Esophagus squamous epithelium (tissue), 5 donors: ENCODE data around the gene F2RL2. TPM values are rescaled to one million over a fixed set of nuclear protein-coding genes. Genes with fewer than 3 reads are reported as not detected.

ENCODE experiments used
- DNase-seq: peaks from one replicate; lab custom pipeline; 2025; lab: John Stamatoyannopoulos, UW
- H3K27ac ChIP-seq, 4 donors: fragments of 200-600 bp; sonication (generic); one replicate each; pipeline ENCODE4 v1.5.1; 2016 to 2019; ENCODE audit warnings: mild to moderate bottlenecking in 1 of 4
- H3K27me3 ChIP-seq, 4 donors: fragments of 200-600 bp; sonication (generic); 1 replicate in 3 of 4; 2 replicates in 1 of 4; pipeline versions ENCODE4 v1.5.1 to v1.6.0; 2017 to 2021; ENCODE audit warnings: antibody characterized with exemption in 1 of 4
- H3K36me3 ChIP-seq, 3 donors: fragments of 200-600 bp; sonication (generic); one replicate each; pipeline ENCODE4 v1.5.1; 2016 to 2019
- H3K4me1 ChIP-seq, 3 donors: fragments of 200-600 bp; sonication (generic); one replicate each; pipeline ENCODE4 v1.5.1; 2017 to 2019
- H3K4me3 ChIP-seq, 4 donors: fragments of 200-600 bp; sonication (generic); 1 replicate in 3 of 4; 2 replicates in 1 of 4; pipeline ENCODE4 v1.5.1; 2016 to 2019; ENCODE audit warnings: mild to moderate bottlenecking in 2 of 4, moderate library complexity in 1 of 4
- H3K9me3 ChIP-seq, 3 donors: fragments of 200-600 bp; sonication (generic); one replicate each; pipeline ENCODE4 v1.5.1; 2016 to 2019
- POLR2A ChIP-seq, 4 donors: fragments of 450-650 bp; IDR thresholded peaks; one replicate each; pipeline ENCODE4 v1.6.1; 2017; ENCODE audit warnings: antibody characterized with exemption in 4 of 4, mild to moderate bottlenecking in 4 of 4, moderate library complexity in 3 of 4
- WGBS, 2 donors: methylation state at CpG; one replicate each; pipeline ENCODE4 v1.1.5; 2018; 5-methylcytosine and 5-hydroxymethylcytosine counted together
- intact Hi-C: fragments of 100-400 bp; cut with DNase I; formaldehyde crosslinking; loops from one replicate; pipeline ENCODE4 v1.15.0; 2022
- total RNA-seq, 4 donors: library from RNA; depleted of rRNA; stranded (reverse); fragments of >200 nt; gene quantifications; one replicate each; pipeline ENCODE4 v1.1.0, GENCODE V29; 2016
- TF ChIP-seq, protein P1 (sequence below), 6 experiments: fragments of 450-650 bp in 4 of 6; fragments of 200-600 bp in 2 of 6; sonication (generic) in 2 of 6; IDR thresholded peaks; one replicate each; pipeline ENCODE4 v1.5.1; 2016 to 2019; ENCODE audit warnings: antibody characterized with exemption in 6 of 6, mild to moderate bottlenecking in 4 of 6, moderate library complexity in 4 of 6
- donor health status: DM: yes; HTN: yes; CAD: no.

Gene F2RL2
- total RNA-seq, 4 donors from 2014 or later, result 0.18 to 0.76 (median 0.44) TPM

DNA sequence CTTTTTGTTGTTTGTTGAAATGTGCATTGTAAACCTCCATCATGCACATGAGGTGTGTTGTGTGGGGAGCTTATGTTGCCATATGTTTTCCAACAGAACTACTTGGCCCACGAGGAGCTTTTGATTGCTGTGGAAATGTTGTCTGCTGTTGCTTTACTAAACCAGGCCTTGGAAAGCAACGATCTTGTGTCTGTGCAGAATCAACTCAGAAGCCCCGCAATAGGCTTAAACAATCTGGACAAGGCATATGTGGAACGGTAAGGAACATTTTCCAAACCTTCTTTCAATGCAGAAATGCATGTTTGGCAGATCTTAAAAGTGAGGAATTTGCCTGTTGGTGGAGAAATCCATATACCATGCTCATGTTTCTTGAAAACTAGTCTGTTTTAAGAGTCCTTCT, 22.5 kb downstream of the F2RL2 start:
- TF ChIP-seq POLR2A (IDR thresholded peaks at IDR 0.05), result no peak
- TF ChIP-seq, protein P1, sequence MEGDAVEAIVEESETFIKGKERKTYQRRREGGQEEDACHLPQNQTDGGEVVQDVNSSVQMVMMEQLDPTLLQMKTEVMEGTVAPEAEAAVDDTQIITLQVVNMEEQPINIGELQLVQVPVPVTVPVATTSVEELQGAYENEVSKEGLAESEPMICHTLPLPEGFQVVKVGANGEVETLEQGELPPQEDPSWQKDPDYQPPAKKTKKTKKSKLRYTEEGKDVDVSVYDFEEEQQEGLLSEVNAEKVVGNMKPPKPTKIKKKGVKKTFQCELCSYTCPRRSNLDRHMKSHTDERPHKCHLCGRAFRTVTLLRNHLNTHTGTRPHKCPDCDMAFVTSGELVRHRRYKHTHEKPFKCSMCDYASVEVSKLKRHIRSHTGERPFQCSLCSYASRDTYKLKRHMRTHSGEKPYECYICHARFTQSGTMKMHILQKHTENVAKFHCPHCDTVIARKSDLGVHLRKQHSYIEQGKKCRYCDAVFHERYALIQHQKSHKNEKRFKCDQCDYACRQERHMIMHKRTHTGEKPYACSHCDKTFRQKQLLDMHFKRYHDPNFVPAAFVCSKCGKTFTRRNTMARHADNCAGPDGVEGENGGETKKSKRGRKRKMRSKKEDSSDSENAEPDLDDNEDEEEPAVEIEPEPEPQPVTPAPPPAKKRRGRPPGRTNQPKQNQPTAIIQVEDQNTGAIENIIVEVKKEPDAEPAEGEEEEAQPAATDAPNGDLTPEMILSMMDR (IDR thresholded peaks at IDR 0.05), result no peak
- 68 to 73% methylated on average over 4 of the region's 4 CpGs for WGBS, 2 donors
- DNase-seq, result no peak
- peaks cover 0 to 29% (median 0%) of the 10 kb centered on the region in 3 donors for H3K4me1 ChIP-seq
- H3K27ac ChIP-seq, result no peak overlapping the region
- H3K9me3 ChIP-seq, result no peaks in the 10 kb centered on the region
- intact Hi-C loops, result loop anchor here (5.0 kb wide), 1 partner anchor 177 kb away; no protein-coding TSS in a partner anchor
- no peak overlapping the region for H3K4me3 ChIP-seq
- H3K36me3 ChIP-seq, result peaks cover 0 to 4% (median 0%) of the 10 kb centered on the region in 3 donors
- H3K27me3 ChIP-seq, result no peaks in the 10 kb centered on the region

DNA sequence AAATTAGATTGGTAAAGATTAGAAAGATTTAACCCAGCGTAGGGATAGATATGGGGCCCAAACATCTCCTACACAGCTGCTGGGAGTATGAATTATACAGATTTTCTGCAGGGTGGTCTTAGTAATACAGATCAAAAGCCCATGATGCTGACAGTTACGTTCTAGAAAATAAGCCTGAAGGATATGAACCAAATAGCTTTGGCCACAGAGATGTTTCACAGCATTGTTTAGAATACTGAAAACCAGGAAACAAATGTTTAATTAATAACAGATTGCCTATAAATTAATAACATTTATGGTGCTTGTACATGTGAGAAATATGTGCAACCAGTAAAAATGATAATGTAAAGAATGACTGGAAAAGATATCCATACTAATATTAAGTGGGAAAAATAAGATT, 24.7 kb downstream of the F2RL2 start:
- intact Hi-C loops, result no loop called here
- Histone ChIP-seq H3K27ac (no peak overlapping the region), H3K27me3 (no peaks in the 10 kb centered on the region), H3K36me3 (peaks cover 0 to 4% (median 0%) of the 10 kb centered on the region in 3 donors), H3K9me3 (no peaks in the 10 kb centered on the region), H3K4me1 (peaks cover 0 to 19% (median 0%) of the 10 kb centered on the region in 3 donors), H3K4me3 (no peak overlapping the region)
- 82 to 87% methylated on average over 2 of the region's 2 CpGs for WGBS, 2 donors
- no peak for DNase-seq
- TF ChIP-seq, protein P1 (IDR thresholded peaks at IDR 0.05), result no peak

DNA sequence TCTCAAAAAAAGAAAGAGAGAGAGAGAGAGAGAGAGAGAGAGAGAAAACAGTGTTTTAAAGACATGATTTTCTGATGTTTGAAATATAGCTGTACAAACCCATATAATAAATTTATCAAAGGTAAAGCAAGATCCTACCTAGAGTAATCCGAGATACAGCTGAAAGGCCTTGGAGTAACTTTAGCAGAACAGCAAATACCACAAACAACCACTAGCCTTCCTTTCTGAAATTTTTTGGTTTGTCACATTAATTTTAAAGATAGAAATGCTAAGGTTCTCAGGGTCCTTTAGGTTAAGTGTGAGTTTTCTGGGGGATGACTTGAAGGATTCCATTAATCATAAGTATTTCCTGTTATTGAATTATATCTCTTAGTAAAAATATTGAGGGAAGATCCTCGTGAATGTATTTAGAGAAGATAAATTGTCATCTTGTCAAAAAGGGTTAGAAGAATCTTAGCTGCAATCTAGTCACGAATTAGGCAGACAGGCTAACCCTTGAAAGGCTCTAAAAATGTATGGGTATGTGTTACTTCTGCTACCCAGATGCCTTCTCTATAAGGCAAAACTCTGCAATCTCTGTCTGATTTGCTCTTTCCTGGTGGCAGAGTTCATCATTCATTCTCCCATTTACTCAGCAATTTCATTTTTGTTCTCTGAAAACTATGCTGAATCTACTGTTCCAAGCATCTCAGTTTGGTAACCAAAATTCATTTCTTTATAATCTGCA, 27.3 kb downstream of the F2RL2 start:
- Histone ChIP-seq H3K27ac (no peak overlapping the region), H3K9me3 (no peaks in the 10 kb centered on the region), H3K4me3 (no peak overlapping the region), H3K36me3 (peaks cover 0 to 4% (median 0%) of the 10 kb centered on the region in 3 donors), H3K4me1 (no peaks in the 10 kb centered on the region), H3K27me3 (no peaks in the 10 kb centered on the region)
- TF ChIP-seq, protein P1 (IDR thresholded peaks at IDR 0.05), result no peak
- no peak for TF ChIP-seq POLR2A (IDR thresholded peaks at IDR 0.05)
- DNase-seq, result no peak
- intact Hi-C loops, result no loop called here
- 78 to 80% methylated on average over 3 of the region's 3 CpGs for WGBS, 2 donors

DNA sequence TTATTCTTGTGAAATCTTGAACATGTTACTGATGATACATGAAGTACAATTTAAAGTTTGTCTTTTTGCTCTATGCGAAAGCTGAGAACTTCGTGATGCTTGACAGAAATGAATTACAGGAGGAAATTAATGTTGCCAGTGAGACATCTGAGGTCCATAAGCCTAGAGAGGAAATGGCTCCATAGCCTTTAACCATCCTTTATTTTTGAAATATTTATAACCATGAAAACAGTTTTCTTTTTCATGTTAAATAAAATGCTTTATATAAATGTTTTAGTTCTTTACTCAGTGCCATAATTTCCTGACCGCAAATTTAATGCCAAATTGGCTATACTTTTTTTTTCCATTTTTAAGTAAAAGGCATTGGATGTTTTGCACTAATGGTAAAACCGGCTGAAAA, 29.1 kb downstream of the F2RL2 start:
- peaks cover 0 to 4% (median 0%) of the 10 kb centered on the region in 3 donors for H3K36me3 ChIP-seq
- no peak for DNase-seq
- no peaks in the 10 kb centered on the region for H3K4me1 ChIP-seq
- intact Hi-C loops, result no loop called here
- H3K9me3 ChIP-seq, result no peaks in the 10 kb centered on the region
- no peaks in the 10 kb centered on the region for H3K27me3 ChIP-seq
- TF ChIP-seq POLR2A (IDR thresholded peaks at IDR 0.05), result no peak
- TF ChIP-seq, protein P1 (IDR thresholded peaks at IDR 0.05), result no peak
- no peak overlapping the region for H3K27ac ChIP-seq
- WGBS, 2 donors, result 67 to 89% methylated on average over 4 of the region's 4 CpGs
- H3K4me3 ChIP-seq, result no peak overlapping the region

DNA sequence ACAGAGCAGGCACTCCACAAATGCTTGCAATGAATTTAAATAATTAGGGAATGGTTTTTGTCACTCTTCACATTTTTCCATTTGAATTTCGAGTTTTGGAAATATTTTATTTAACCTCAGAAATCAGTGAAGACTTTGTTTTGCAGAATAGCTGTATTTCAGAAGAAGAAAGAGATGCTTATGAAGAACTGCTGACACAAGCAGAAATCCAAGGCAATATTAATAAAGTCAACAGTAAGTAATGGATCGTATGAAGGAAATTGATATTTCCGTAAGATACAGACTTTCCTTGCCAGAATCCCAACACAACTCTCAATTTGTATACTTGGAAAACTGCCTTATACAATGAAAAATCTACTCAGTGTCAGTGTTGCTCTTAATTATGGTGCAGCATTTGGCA, 30.5 kb downstream of the F2RL2 start:
- Histone ChIP-seq H3K27ac (no peak overlapping the region), H3K4me3 (no peak overlapping the region), H3K36me3 (peaks cover 0 to 4% (median 0%) of the 10 kb centered on the region in 3 donors), H3K9me3 (no peaks in the 10 kb centered on the region), H3K4me1 (no peaks in the 10 kb centered on the region), H3K27me3 (no peaks in the 10 kb centered on the region)
- TF ChIP-seq POLR2A (IDR thresholded peaks at IDR 0.05), result no peak
- TF ChIP-seq, protein P1 (IDR thresholded peaks at IDR 0.05), result no peak
- intact Hi-C loops, result no loop called here
- WGBS, 2 donors, result 58 to 72% methylated on average over 3 of the region's 3 CpGs
- no peak for DNase-seq
